Measurements from ENCODE around the gene KLHL18.
"Not testable (repeated sequence)": the region's sequence is repeated elsewhere in the genome, so short reads cannot be mapped to it uniquely, and the experiment has no call there.

The KLHL18 gene

GRCh38 chr3:47288966-47289910 lies 6.5 kb downstream of the KLHL18 start:
- TF ChIP-seq CTCF (IDR thresholded peaks at IDR 0.05; ENCODE audit: low read depth, low read length, missing control alignments), result no peak
- H3K4me3 ChIP-seq (ENCODE audit: low read depth, low read length), result no peak overlapping the region
- DNase-seq (ENCODE audit: low read depth), result no peak

- no peak overlapping the region for H3K4me3 ChIP-seq (ENCODE audit: low read depth, low read length)
- DNase-seq (ENCODE audit: low read depth), result no peak
- no peak for TF ChIP-seq CTCF (IDR thresholded peaks at IDR 0.05; ENCODE audit: low read depth, low read length, missing control alignments)
These were observed 8.5 kb downstream of the KLHL18 start for GRCh38 chr3:47291158-47291753.

- H3K4me3 ChIP-seq (ENCODE audit: low read depth, low read length), result peak overlapping the region; percentile 2; the same call in 1 of the 2 replicates
- not testable (repeated sequence) for DNase-seq (ENCODE audit: low read depth)
These were observed 9.1 kb downstream of the KLHL18 start for GRCh38 chr3:47291754-47292420.

GRCh38 chr3:47293822-47294221 lies 11.1 kb downstream of the KLHL18 start:
- DNase-seq (ENCODE audit: low read depth), result no peak
- no peak overlapping the region for H3K4me3 ChIP-seq (ENCODE audit: low read depth, low read length)
- no peak for TF ChIP-seq CTCF (IDR thresholded peaks at IDR 0.05; ENCODE audit: low read depth, low read length, missing control alignments)

- TF ChIP-seq CTCF (IDR thresholded peaks at IDR 0.05; ENCODE audit: low read depth, low read length, missing control alignments), result no peak
- no peak for DNase-seq (ENCODE audit: low read depth)
These were observed 11.6 kb downstream of the KLHL18 start for GRCh38 chr3:47294392-47294791.

GRCh38 chr3:47295322-47295721 lies 12.6 kb downstream of the KLHL18 start:
- H3K4me3 ChIP-seq (ENCODE audit: low read depth, low read length), result no peak overlapping the region
- TF ChIP-seq CTCF (IDR thresholded peaks at IDR 0.05; ENCODE audit: low read depth, low read length, missing control alignments), result no peak
- DNase-seq (ENCODE audit: low read depth), result no peak

More at GRCh38 chr3:47294392-47294791, 11.6 kb downstream of the KLHL18 start:
- H3K4me3 ChIP-seq (ENCODE audit: low read depth, low read length), result no peak overlapping the region

GRCh38 chr3:47295976-47296375 lies 13.2 kb downstream of the KLHL18 start:
- no peak for DNase-seq (ENCODE audit: low read depth)
- TF ChIP-seq CTCF (IDR thresholded peaks at IDR 0.05; ENCODE audit: low read depth, low read length, missing control alignments), result no peak
- no peak overlapping the region for H3K4me3 ChIP-seq (ENCODE audit: low read depth, low read length)

All from GM12864 (cell line).